ENCODE measurements around the gene BRD3OS.

The BRD3OS gene

DNA sequence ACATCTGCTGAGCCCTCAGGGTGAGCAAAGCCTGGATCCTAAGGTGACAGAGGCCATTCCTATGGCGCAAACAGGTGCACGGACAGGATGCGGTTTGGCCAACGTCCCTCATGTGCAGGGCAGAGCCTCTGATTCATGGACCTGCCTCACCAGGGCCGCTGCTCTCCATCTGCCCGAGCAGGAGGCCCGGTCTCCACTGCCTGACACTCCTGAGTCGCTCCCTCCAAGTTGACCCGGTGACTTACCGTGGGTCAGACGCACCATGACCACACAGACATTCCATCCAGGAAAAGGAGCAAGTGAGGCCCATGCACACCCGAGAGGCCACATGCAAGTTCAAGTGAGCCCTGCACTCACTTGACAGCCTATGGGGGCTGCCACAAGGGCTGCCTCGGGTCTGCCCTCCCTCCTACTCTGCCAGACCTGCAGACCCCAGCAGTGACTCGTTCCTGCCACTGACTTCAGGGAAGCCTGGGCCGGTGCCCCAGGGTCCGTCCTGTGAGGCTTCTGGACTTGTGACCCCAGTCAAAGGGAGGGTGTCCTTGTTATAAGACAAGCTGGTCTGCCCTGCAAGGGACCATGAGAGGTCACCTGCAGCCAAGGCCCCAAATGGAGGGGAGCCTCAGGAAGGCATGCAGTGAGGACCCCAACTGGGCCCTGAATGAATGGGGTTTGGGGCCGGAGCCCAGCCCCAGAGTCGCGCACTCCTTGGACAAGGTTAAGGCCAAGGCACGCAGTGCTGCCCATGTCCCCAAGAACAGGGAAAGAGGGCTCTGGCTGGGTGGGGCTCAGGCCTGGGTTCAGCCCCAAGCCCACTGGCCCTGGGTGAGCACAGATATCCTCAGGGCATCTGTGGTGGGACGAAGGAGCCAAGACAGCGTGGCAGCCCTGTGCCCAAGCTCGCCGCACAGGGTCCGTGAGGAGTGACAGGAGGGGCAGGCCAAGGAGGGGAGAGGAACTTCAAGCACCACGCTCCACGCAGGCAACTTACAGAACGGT, 10.1 kb downstream of the BRD3OS start:
- DNase-seq: no peak

DNA sequence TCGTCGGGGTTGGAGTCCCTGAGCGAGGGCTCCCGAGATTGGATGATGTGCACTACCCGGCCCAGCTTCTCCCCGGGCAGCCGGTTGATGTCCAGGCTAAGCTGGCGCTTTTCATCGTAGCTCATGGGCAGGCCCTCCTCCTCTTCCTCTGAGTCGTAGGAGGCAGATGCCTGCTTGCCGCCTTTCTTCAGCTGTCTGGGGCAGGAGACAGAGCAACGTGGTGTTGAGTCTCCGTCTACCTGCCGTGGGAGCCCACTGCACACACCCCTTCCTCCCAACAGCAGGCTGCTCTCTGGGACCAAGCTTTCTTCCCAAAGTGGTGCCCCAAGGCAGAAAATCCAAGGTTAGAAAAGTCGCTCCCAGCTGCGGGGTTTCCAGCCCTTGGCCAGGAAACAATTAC, 10.8 kb downstream of the BRD3OS start:
- no peak for DNase-seq

DNA sequence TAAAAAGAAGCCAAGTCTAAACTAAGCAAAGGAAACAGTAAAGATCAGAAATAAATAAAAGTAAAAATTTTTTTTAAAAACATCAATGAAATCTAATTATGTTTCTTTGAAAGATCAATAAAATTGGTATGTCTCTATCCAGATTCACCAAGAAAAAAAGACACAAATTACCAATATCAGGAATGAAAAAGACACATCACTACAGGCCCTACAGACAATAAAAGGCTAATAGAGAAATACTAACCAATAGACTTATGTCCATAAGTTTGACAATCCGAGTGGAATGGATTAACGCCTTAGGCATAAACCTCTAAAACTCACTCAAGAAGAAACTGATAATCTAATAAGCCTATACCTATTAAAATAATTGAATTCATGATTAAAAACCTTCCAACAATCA, 12.4 kb downstream of the BRD3OS start:
- DNase-seq: no peak

DNA sequence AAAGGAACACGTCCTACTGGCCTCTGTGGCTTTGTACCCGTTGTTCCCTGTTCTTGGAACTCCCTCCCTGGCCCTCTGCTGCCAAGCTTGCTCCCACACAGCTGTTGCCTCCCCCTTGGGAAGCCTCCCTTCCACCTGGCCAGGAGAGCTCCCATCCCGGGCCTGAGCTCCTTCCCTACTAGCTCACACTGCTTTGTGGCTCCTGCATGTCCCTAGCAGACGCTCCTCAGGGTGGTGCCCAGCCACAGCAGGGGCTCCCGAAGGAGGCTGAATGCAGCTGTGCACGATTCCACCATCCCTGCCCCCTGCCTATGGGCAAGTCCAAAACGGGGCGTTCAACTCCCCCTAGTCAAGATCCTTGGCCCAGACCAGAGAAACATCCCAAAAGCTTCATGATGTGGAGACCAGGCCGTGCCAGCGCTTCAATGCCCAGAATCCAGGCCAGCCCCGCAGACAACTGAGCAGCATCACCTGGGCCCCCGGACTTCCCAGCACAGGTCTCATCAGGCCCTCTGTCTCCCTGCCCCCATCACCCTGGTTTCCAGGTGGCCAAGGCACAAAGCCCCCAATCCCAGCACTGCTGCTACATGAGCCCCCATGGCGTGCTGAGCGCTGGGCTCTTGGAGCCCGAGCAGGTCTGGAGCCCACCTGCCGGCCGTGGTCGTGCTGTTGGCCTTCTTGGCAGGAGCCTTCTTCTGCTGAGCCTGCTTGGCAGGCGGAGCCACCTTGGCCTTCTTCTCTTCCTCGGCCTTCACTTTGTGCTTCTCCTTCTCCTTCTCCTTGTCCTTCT, 14.3 kb downstream of the BRD3OS start:
- no peak for DNase-seq

DNA sequence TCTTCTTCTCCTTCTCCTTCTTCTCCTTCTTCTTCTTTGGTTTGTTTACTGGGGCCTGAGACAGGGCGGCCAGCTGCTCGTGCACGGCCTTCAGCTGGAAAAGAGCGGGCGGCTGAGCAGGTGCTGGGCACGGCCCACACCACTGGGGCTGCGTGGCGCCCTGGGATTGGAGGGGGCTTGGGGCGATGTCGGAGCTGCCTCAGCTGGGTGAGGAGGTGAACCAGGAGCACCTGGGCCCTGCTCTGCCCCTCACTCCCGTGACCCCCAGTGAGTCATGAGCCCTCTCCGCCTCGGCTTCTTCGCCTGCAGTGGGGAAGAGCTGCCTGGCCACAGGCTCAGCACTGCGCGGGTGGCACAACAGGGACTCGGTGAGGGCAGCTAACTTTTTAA, 14.9 kb downstream of the BRD3OS start:
- DNase-seq: no peak

DNA sequence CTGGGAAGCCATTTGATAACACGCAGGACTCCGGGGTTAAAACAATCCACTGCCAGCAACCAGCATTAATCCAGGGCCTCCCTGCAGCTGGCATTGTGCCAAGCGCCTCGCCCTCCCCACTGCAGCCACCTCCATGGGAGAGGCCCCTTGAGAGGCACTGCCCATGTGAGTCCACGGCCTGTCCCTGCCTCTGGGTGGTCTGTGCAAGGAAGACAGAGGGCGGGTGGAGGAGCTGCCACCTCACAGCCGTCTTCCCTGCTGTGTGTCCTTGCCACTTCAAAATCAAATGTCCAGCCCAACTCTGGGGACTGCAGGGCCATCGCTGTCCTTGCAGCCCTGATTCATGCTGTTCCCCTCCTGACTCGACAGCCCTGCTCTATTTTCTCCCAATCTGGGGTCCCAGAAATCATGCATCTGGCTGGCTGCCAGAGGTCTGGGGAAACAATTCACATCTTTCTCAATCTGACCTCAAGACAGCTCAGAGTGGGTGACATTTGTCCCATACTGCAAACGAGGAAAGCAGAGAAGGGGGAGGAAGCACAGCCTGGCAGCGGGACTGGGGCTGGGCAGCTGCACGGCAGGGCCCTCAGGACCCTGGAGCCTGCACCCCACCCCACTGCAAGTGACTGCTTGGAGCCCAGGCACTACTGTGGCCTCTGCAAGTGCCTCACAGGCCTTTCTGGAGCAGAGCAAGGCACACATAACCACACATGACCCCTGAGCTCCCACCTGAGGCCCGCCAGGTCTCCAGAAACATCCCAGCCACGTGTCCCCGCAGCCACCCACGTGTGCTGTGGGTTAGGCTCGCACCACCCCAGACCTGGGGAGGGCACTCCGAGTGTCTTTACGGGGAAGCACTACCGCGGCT, 15.7 kb downstream of the BRD3OS start:
- DNase-seq: no peak

DNA sequence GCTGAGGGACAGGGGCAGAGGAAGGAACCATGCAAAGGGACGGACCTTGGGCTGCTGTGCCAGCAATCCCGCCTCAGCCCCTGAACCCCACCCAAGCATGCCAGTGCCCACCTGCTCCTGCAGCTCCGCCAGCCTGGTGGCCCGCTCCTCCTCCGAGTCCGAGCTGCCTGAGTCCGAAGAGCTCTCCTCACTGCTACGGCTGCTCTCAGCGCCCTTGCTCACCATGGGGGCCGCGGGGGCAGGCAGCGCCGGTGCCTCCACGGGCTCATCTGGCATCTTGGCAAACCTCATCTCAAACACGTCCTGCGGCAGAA, 16.3 kb downstream of the BRD3OS start:
- no peak for DNase-seq

DNA sequence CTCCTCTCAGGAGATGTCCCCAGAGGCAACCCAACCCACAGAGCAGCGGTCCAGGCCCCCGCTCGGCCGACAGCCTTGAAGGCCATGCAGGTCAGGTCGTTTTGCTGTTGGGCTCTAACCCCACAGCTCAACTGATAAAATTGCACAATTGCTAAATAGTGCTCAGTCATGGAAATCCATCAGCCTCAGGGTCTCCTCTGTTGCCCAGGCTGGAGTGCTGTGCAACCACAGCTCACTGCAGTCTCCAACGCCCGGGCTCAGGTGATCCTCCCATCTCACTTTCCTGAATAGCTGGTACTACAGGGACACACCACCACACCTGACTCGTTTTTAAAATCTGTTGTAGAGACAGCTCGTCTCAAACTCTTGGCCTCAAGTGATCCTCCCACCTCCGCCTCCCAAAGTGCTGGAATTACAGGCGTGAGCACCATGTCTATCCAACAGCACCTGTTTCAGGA, 18.3 kb downstream of the BRD3OS start:
- DNase-seq: no peak

DNA sequence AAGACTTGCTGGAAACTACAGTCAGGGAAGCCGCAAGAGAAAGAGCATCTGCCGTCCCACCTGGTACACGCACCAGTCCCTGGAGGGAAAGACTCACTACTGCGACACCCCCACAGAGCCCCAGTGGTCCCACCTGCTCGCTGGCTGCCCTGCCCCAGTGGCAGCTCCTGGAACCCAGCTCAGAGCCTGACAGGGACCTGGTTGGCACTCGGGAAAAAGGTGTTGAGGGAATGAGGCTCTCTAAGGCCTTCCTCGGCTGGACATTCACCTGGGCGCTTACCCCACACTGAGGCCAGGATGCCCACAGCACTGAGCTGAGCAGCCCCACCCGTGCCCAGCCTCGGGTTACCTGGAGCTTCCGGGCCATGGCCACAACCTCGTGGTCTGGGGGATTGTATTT, 19.7 kb downstream of the BRD3OS start:
- no peak for DNase-seq

DNA sequence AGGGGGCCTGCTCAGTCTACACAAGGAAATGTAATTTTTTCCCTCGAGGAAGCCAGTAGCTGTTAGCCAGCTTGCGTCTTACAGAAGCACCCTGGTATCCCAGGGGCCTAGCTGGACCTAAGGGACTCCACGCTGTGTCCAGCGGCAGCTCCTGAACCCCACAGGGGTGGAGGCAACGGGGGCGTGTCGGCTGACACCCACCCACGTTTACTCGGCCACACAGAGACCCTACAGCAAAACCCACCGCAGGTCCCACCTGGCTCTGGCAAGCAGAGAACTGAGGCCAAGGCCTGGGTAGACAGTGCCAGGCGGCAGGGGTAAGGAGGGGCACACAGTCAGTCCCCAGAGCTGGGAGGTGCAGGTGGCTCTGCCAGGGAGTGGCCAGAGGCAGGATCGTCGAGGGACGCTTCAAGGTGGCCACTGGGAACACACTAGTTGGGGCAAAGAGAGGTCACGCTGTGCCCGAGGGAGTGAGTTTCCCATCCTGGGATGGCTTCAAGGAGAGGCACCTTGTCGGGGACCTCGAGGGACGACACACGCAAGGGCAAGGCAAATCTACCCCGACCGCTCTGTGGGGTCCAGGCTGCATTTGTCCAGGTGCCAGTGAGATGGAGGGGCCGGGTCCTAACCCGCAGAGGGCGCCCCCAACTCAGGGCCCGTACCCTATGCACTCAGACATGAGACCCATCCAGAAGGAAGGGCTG, 20.7 kb downstream of the BRD3OS start:
- DNase-seq: no peak

DNA sequence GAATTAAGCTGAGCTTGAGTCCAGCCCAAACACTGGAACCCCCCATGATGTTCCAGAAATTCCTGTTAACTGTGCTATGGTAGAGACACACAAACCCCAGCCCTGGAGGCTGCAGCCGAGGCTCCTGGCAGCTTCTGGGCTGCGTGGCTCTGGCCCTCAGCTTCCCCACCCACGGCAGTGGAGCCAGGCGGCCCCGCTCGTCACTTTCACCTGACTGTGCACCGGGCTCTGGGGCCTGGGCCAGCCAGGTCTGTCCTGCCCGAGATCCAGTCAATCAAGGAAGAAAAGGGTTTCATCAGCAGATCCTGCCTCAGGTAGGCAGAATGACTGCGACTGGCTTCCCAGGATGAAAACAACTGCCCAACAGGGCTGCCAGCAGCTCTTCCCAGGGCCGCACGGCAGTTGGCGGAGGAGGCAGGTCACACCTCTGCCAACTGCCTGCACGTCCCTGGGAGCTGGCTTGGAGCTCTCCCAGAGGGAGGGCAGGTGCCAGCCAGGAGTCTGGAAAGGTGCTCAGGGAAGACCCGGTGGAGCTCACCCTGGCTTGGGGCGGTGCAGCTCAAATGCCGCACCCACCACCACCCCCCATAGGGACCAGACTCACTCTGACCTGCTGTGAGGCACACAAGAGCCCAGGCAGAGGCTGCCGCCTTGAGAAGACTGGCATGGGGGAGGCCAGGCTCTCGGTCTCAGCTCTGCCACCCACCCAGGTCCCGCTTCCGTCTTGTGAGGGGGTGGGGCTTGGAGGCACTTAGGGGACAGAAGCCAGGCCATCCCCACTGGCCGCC, 21.8 kb downstream of the BRD3OS start:
- DNase-seq: no peak

DNA sequence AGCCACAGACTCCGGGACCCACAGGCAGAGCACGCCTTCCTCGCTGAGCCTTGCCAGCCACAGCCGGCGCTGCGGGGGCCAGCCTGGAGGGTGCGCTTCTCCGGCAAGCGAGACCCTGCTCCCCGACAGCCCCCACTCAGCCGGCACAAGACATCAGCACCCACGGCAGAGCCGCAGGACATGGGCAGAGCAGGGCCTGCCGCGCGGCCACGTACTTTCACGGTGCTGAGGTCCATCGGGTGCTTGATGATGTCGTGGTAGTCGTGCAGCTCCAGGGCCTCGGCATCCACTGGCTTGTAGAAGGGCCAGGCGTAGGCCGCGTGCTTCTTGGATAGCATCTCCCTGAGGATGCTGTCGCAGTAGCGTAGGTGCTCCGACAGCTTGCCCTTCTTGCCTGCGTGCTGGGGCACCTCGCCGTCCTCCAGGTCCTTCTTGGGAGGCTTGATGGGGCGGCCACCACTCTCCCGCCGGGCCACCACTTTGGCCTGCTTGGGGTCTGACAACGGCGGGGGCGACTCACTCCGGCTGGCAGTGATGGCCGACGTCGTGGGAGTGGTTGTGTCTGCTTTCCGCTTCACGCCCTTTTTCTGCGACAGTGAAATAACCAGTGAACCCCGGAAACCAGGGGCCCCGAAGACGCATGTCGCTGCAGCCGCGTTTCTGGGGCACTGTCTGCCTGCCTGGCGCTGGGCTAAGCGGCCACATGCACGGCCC, 22.7 kb downstream of the BRD3OS start:
- no peak for DNase-seq

DNA sequence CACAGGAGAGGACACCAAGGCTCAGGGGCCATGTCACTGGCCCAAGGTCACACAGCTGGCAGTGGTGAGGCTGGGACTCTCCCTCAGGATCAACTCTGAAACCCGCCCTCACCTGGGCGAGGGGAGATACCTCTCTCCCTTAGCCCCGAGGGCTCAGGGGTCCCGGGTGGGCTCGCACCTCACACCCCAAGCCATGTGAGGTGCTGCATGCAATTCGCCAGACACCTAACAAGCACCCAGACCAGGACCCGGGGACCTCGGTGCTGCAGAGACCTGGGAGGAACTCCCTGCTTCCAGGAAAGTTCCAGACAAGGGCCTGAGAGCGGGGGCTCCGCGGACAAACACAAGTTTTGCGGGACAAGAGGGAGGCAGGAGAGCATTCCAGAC, 23.3 kb downstream of the BRD3OS start:
- no peak for DNase-seq

DNA sequence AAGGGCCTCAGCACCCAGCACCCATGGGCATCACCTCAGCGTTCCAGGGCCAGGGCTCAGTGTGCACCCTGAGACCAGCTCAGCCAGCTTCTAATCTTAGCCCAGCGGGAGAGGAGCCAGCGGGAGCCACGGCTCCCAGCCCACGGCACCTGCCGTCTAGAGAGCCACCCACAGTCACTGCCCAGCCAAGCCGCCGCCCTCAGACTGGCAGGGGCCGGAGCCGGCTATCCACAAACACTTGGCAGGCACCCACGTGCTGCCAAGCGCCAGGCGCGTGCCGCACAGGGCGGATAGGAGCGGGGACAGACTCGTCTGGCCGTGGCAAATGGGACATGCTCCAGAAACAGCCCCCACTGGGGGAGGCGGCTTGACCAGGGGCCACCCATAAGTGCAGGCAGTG, 24.0 kb downstream of the BRD3OS start:
- DNase-seq: no peak

DNA sequence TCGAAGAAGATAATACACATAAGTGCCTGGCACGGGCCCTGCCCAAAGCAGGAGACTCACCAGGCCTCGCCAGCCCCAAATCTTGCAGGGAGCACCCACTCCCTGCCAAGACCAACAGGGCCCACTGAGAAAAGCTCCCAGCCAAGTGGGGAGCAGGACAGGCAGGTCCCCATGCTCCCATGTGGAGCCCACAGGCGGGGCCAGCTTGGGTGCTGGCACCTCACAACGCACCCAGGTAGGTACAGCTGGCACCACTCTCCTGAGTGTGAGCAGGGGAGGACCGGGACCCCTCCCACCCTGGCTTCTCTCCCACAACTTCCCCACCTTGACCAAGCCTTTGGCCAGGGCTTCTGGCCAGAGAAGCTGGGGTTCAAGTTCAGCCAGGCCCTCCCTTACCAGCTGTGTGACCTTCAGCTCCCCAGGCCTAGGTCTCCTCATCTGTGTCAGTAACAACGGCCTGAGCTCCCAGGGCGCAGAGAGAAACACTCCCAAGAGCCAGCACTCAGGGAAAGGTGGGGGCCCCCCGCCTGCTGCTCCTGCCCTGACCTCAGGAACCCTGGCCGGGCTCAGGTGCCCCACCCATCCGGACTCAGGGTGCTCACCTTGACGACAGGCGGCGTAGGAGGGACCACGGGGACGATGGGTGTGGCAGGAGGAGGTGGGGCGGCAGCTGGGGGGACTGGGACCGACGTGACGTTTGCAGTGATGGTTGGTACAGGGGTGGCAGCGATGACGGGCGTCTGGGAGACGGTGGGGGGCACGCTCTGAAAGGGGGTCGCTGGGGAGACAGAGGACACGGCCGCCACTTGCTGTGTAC, 24.7 kb downstream of the BRD3OS start:
- no peak for DNase-seq

DNA sequence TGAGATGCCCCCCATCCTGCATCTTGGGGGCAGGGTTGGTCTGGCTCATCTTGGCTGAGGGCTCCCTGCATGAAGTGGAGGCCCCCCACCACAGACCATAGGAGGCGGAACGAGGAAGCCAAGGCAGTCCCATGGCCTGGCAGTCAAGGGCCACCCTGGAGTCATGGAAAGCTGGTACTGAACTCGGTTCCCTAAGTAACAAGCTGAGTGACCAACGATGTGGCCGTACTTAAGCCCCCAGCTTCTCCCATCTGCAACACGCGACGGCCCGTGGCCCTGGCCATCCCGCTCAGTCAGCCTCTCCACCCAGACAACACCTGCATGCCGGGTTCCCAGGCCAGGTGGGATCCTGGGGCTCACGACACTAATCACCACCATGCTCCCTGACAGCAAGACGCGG, 25.4 kb downstream of the BRD3OS start:
- DNase-seq: no peak

DNA sequence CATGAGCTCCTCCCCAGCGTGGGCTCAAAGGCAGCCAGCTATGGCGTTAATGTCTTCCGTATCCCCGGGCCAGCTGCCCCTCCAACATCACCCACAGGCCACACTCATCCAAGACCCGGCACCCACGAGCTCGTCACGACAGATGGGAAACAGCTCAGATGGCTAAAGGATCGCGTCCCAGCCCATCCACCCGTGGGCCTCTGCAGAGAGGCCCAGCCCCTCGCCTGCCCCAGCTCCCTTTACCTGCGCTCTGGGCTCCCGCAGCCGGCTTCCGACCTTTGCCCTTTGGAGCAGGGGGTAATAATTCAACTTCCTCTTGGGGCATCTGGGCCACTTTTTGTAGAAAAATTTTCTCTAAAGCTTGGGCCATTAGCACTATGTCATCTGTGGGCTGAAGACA, 26.0 kb downstream of the BRD3OS start:
- DNase-seq: no peak

DNA sequence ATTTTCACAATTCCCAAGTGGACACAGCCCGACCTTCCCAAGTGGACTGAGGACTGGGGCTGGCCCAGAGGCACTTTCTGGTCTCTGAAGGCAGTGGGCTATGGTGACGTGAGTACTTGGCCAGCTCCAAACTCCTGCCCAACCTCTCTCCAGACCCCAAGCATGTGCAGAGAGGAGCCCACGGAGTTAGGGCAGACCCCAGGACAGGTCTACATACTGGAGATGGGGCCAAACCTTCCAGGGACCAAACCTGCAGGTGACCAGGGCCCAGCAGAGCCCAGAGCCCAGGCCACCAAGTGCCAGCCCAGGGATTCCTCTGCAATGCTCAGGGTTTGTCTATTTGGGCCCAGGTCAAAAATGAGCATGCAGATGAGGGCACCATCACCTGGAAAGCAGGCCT, 27.2 kb downstream of the BRD3OS start:
- DNase-seq: no peak

DNA sequence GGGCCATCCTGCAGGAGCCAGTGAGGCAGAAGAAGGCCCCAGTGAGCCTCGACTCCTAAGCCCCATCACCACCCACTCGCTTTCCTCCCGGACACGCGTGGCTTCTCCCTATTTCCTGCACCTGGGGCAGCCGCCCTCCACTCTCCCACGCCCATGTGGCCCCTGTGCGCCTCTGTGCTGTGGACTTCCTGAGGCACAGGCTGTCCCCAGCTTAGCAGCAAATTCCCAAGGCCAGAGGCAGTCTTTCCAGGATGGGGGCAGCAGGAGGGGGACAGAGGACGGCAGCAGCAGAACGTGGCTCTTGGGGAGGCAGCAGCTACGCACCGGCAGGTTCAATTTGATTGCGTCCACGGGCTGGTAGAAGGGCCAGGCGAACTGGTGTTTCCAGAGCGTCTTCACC, 27.7 kb downstream of the BRD3OS start:
- no peak for DNase-seq

DNA sequence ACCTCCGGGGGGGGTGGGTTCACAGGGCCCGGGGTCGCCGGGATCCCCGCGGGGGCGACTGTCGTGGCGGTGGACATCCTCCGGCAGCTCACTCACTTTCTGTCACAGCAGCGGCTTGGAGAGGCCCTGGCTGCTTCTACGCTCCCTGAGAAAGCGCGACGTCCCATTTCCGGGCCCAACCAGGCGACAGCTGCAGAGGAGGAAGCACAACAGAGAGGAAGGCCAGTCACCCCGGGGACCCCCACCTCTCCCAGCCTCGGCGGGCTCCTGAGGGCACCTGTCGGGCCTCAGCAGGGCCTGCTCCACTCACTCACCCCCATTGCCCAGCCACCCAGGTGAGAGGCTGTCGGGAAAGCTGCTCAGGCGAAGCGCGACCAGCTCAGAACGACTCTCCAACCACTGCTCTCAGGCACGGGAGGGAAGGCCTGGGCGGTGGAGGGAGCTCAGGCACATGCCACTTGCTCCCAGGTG, 28.2 kb downstream of the BRD3OS start:
- DNase-seq: no peak

Measured in NCI-H1048 (cell line).